CD4-positive, alpha-beta memory T cell (primary cell): Measurements from ENCODE around the gene MMD. TPM values are rescaled to one million over a fixed set of nuclear protein-coding genes. Genes with fewer than 3 reads are reported as not detected.

Source experiments
- CTCF ChIA-PET: fragments of 350-600 bp; sonication (Branson Sonifier 250); formaldehyde crosslinking; loops from one replicate; lab custom pipeline; 2021; ENCODE audit warnings: inconsistent platforms; ENCODE audit not compliant: partially characterized antibody; lab: Charles Lee
- POLR2A ChIA-PET: fragments of 350-600 bp; sonication (Branson Sonifier 250); formaldehyde crosslinking; loops from one replicate; lab custom pipeline; 2021; ENCODE audit not compliant: partially characterized antibody; lab: Charles Lee
- DNase-seq, 5 donors: peaks; one replicate each; pipeline versions ENCODE4 v3.0.0 to v3.0.0-alpha.2; 2020 to 2022; ENCODE audit warnings: mixed read lengths in 1 of 5
- H3K27ac ChIP-seq: one replicate; pipeline ENCODE4 v1.7.0; 2013; ENCODE audit warnings: low read depth, low read length
- H3K27me3 ChIP-seq: 2 replicates; pipeline ENCODE4 v1.7.0; 2013; ENCODE audit warnings: mild to moderate bottlenecking, low read length, moderate library complexity; ENCODE audit not compliant: insufficient read depth
- H3K36me3 ChIP-seq: 2 replicates; pipeline ENCODE4 v1.7.0; 2013; ENCODE audit warnings: mild to moderate bottlenecking, low read length, moderate library complexity; ENCODE audit not compliant: insufficient read depth
- H3K4me1 ChIP-seq: 2 replicates; pipeline ENCODE4 v1.7.0; 2013; ENCODE audit warnings: mild to moderate bottlenecking, low read length, moderate library complexity; ENCODE audit not compliant: insufficient read depth
- H3K4me3 ChIP-seq, 2 donors: one replicate each; pipeline ENCODE4 v1.7.0; 2013; ENCODE audit warnings: low read length in 2 of 2, mild to moderate bottlenecking in 1 of 2
- H3K9me3 ChIP-seq, 2 donors: one replicate each; pipeline ENCODE4 v1.7.0; 2013; ENCODE audit warnings: low read length in 2 of 2, control low read depth in 1 of 2; ENCODE audit not compliant: control insufficient read depth in 1 of 2
- H3K27ac Mint-ChIP-seq, 7 donors: one replicate each; pipeline ENCODE4 v1.8.0; 2020 to 2021; ENCODE audit warnings: mixed read lengths in 7 of 7, mild to moderate bottlenecking in 6 of 7, inconsistent platforms in 3 of 7, moderate library complexity in 3 of 7
- H3K27me3 Mint-ChIP-seq, 2 donors: one replicate each; pipeline ENCODE4 v1.8.0; 2020 to 2021; ENCODE audit warnings: mixed read lengths in 2 of 2
- H3K36me3 Mint-ChIP-seq, 2 donors: one replicate each; pipeline ENCODE4 v1.8.0; 2020 to 2021; ENCODE audit warnings: mixed read lengths in 2 of 2, inconsistent platforms in 1 of 2, mild to moderate bottlenecking in 1 of 2
- H3K4me1 Mint-ChIP-seq, 4 donors: one replicate each; pipeline ENCODE4 v1.8.0; 2020 to 2021; ENCODE audit warnings: mixed read lengths in 4 of 4, mild to moderate bottlenecking in 1 of 4
- H3K4me3 Mint-ChIP-seq, 8 donors: one replicate each; pipeline ENCODE4 v1.8.0; 2020 to 2021; ENCODE audit warnings: mixed read lengths in 8 of 8, mild to moderate bottlenecking in 7 of 8, moderate library complexity in 6 of 8, inconsistent platforms in 3 of 8
- H3K9me3 Mint-ChIP-seq, 8 donors: one replicate each; pipeline ENCODE4 v1.8.0; 2020 to 2021; ENCODE audit warnings: mixed read lengths in 8 of 8, mild to moderate bottlenecking in 5 of 8, inconsistent platforms in 3 of 8, moderate library complexity in 1 of 8
- intact Hi-C: fragments of 100-400 bp; cut with micrococcal nuclease; formaldehyde crosslinking; loops from one replicate; pipeline ENCODE4 v1.15.1; 2023
- polyA plus RNA-seq, 2 donors: library from polyadenylated mRNA; unstranded; fragments of 300-500 nt; fragmentation: Illumina TruSeq; gene quantifications; one replicate each; pipeline ENCODE4 v1.2.3, GENCODE V29; 2021
- total RNA-seq, 2 experiments: library from RNA; stranded (reverse); gene quantifications; one replicate each; pipeline ENCODE4 v1.2.3, GENCODE V29; 2021

The MMD gene
- total and polyA plus RNA-seq, 4 experiments from 2014 or later: 4.2 to 20.0 (median 9.2) TPM

DNA sequence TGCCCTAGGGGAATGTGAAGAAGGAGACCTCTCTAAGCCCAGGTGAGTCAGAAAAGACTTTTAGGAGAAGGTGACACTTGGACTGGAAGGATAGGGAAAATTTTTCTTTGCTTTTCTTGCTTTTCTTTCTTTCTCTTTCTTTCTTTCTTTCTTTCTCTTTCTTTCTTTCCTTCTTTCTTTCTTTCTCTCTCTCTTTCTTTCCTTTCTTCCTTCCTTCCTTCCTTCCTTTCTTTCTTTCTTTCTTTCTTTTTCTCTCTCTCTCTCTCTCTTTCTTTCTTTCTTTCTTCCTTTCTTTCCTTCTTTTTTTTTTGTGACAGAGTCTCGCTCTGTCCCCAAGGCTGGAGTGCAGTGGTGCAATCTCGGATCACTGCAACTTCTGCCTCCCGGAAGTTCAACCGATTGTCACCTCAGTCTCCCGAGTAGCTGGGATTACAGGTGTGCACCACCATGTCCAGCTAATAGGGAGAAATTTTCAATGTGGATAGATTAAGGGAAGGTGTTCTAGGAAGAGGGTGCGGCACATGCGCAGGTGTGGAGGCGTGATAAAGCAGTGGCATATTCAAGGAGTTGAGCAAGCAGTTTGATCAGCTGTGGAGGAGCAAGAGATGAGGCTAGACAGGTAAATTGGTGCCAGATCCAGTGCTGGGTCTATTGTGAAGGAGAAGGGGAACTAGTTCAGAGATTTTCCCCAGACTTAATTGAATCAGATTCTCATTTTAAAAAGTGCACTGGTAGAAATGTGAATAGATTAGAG is 40.4 kb downstream of the MMD start:
- CTCF ChIA-PET: interaction anchor here (1.0 kb wide), 1 partner anchor 26 kb away, joined by 4 read pairs; no protein-coding TSS in a partner anchor

DNA sequence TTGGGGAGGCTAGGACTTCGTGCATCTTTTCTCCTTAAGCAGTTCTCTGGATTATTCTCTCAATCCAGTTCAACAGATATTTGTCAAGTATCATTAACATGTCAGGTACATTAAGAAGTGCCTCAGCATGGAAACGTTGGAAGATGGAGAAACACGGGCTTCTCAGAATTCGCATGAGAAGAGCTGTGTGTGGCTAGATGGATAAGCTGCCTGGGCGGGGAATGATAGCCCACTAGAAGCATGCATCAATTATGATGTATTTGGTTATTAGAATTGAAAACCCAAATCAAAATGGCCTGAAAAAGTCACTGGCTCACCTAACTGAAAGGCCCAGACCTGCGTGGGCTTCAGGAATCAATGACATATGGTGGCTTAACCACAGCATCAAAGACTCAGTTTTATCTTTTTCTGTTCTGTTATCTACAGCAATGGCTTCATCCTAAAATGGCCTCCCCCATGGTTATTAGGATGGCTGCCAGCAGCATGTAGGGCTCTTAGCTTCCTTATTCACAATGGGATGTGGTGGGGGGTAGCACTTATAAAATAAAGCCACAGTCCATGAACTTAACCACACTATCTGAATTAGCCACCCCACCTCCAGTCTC is 43.9 kb downstream of the MMD start:
- Mint-ChIP-seq H3K4me3 (no peak overlapping the region), H3K27ac (no peak overlapping the region), H3K4me1 (no peaks in the 10 kb centered on the region), H3K27me3 (peaks cover 6% of the 10 kb centered on the region in 2 donors), H3K9me3 (peaks cover 0 to 5% (median 3%) of the 10 kb centered on the region in 8 donors), H3K36me3 (peaks cover 0 to 4% of the 10 kb centered on the region in 2 donors)
- Histone ChIP-seq H3K27me3 (no peaks in the 10 kb centered on the region), H3K27ac (no peak overlapping the region), H3K9me3 (no peaks in the 10 kb centered on the region), H3K36me3 (no peaks in the 10 kb centered on the region), H3K4me3 (no peak overlapping the region), H3K4me1 (no peaks in the 10 kb centered on the region)
- POLR2A ChIA-PET: no interaction called here
- intact Hi-C loops: no loop called here
- no peak for DNase-seq
- CTCF ChIA-PET: no interaction called here

More for the DNA sequence above, 40.4 kb downstream of the MMD start:
- no peak for DNase-seq
- Histone ChIP-seq H3K4me1 (no peaks in the 10 kb centered on the region), H3K27ac (no peak overlapping the region), H3K4me3 (no peak overlapping the region), H3K36me3 (no peaks in the 10 kb centered on the region), H3K27me3 (no peaks in the 10 kb centered on the region), H3K9me3 (no peaks in the 10 kb centered on the region)
- Mint-ChIP-seq H3K36me3 (no peaks in the 10 kb centered on the region), H3K27ac (no peak overlapping the region), H3K4me1 (no peaks in the 10 kb centered on the region), H3K27me3 (peaks cover 3 to 4% of the 10 kb centered on the region in 2 donors), H3K4me3 (no peak overlapping the region), H3K9me3 (no peaks in the 10 kb centered on the region)
- intact Hi-C loops: no loop called here
- POLR2A ChIA-PET: no interaction called here

DNA sequence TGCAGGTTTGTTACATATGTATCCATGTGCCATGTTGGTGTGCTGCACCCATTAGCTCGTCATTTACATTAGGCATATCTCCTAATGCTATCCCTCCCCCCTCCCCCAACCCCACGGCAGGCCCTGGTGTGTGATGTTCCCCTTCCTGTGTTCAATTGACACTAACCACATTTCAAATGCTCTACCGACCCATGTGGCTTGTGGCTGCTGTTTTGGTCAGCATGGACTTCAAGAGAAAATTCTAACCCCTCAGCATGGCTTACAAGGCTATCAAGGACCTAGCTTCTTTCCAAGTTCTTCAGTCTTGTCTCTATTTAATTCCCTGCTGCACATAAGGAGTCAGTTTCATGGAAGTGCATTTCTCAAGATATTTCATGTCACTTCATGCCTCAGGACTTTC is 52.9 kb downstream of the MMD start:
- Histone ChIP-seq H3K4me1 (no peaks in the 10 kb centered on the region), H3K36me3 (no peaks in the 10 kb centered on the region), H3K27ac (no peak overlapping the region), H3K9me3 (no peaks in the 10 kb centered on the region), H3K27me3 (no peaks in the 10 kb centered on the region), H3K4me3 (no peak overlapping the region)
- H3K4me3 Mint-ChIP-seq: no peak overlapping the region
- CTCF ChIA-PET: interaction anchor here (0.6 to 1.0 kb wide), 2 partner anchors 12 to 376 kb away, joined by 3 read pairs; no protein-coding TSS in a partner anchor
- intact Hi-C loops: no loop called here
- H3K4me1 Mint-ChIP-seq: peaks cover 0 to 2% (median 0%) of the 10 kb centered on the region in 4 donors
- no peak for DNase-seq
- H3K27me3 Mint-ChIP-seq: peaks cover 0 to 4% of the 10 kb centered on the region in 2 donors
- no peaks in the 10 kb centered on the region for H3K36me3 Mint-ChIP-seq
- H3K27ac Mint-ChIP-seq: no peak overlapping the region
- POLR2A ChIA-PET: no interaction called here
- H3K9me3 Mint-ChIP-seq: peaks cover 0 to 12% (median 6%) of the 10 kb centered on the region in 8 donors

DNA sequence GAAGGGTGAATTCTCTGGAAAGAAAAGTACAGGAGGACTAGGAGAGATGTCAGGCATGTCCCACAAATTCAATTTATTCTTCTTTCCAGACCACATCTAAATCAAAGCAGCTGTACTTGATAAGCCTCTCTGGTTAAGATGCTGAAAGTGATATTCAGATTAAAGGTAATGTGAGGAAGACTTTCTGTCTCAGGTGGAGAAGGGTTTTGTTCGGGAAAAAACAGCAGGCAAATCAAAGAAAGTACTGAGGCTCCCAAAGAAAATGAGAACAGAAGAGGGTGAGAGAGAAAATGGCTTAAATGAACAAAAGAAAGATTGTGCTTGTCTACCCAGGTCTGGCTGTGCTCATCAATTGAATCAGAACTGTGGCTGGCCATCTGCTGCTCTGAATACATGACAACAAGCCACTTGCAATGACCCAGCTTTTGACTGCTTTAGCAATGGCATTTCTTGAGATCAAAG is 55.6 kb downstream of the MMD start:
- H3K27me3 ChIP-seq: peaks cover 3% of the 10 kb centered on the region
- Mint-ChIP-seq H3K4me1 (peaks cover 0 to 2% (median 0%) of the 10 kb centered on the region in 4 donors), H3K27ac (no peak overlapping the region), H3K27me3 (peaks cover 2 to 5% of the 10 kb centered on the region in 2 donors), H3K36me3 (peaks cover 2 to 3% of the 10 kb centered on the region in 2 donors), H3K9me3 (peaks cover 0 to 15% (median 5%) of the 10 kb centered on the region in 8 donors), H3K4me3 (no peak overlapping the region)
- POLR2A ChIA-PET: no interaction called here
- intact Hi-C loops: no loop called here
- no peaks in the 10 kb centered on the region for H3K9me3 ChIP-seq
- DNase-seq: no peak
- H3K4me3 ChIP-seq: no peak overlapping the region
- H3K36me3 ChIP-seq: no peaks in the 10 kb centered on the region
- no peaks in the 10 kb centered on the region for H3K4me1 ChIP-seq
- CTCF ChIA-PET: interaction anchor here (3.7 kb wide), 1 partner anchor 10 kb away, joined by 28 read pairs; no protein-coding TSS in a partner anchor
- no peak overlapping the region for H3K27ac ChIP-seq

DNA sequence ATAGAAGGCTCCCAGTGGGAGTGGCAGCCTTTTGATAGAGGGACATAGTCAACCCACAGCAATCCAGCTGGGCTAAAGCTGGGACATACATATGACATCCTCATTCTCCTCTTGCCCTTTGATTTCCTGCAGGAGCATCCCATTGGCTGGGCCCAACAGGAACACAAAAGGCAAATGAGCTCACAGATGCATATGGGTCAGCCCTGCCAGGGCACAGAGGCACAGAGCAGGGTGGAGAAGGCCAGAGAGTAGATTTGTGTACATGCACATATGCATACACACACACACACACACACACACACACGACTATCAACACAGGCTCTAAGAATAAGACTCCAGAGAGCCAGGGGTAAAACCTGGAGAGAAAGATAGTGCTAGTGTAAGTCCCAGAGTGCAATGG is 58.6 kb downstream of the MMD start:
- H3K27ac ChIP-seq: no peak overlapping the region
- ChIA-PET POLR2A (no interaction called here), CTCF (interaction anchor here (0.9 to 4.3 kb wide), 4 partner anchors 11 to 370 kb away, joined by 3 to 20 read pairs (median 7); no protein-coding TSS in a partner anchor)
- H3K4me1 Mint-ChIP-seq: no peaks in the 10 kb centered on the region
- no peaks in the 10 kb centered on the region for H3K9me3 ChIP-seq
- no peak overlapping the region for H3K4me3 ChIP-seq
- no peak overlapping the region for H3K4me3 Mint-ChIP-seq
- no peaks in the 10 kb centered on the region for H3K36me3 ChIP-seq
- no peak overlapping the region for H3K27ac Mint-ChIP-seq
- peaks cover 2 to 20% (median 11%) of the 10 kb centered on the region in 8 donors for H3K9me3 Mint-ChIP-seq
- peaks cover 3% of the 10 kb centered on the region for H3K27me3 ChIP-seq
- H3K27me3 Mint-ChIP-seq: peaks cover 2 to 8% of the 10 kb centered on the region in 2 donors
- H3K4me1 ChIP-seq: no peaks in the 10 kb centered on the region
- intact Hi-C loops: no loop called here
- no peak for DNase-seq
- H3K36me3 Mint-ChIP-seq: peaks cover 3 to 9% of the 10 kb centered on the region in 2 donors

DNA sequence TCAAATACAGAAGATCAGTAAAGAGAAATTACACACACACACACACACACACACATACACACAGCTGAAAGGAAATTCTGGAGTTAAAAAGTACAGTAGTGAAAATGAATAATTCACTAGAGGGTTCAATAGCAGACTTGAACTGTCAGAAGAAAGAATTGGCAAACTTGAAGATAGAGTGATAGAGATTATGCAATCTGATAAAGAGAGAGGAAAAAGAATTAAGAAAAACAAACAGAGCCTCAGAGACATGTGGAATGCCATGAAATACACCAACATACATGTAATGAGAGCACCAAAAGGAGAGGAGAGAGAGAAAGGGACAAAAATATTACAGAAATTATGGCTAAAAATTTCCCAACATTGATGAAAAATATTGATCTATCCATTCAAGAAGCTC is 60.7 kb downstream of the MMD start:
- Histone ChIP-seq H3K27me3 (peaks cover 3% of the 10 kb centered on the region), H3K9me3 (no peaks in the 10 kb centered on the region), H3K4me3 (no peak overlapping the region), H3K36me3 (no peaks in the 10 kb centered on the region), H3K4me1 (no peaks in the 10 kb centered on the region), H3K27ac (no peak overlapping the region)
- DNase-seq: no peak
- ChIA-PET CTCF (interaction anchor here (2.6 to 4.3 kb wide), 2 partner anchors 13 to 368 kb away, joined by 11 to 20 read pairs; no protein-coding TSS in a partner anchor), POLR2A (no interaction called here)
- H3K4me3 Mint-ChIP-seq: no peak overlapping the region
- H3K36me3 Mint-ChIP-seq: peaks cover 3 to 9% of the 10 kb centered on the region in 2 donors
- no peak overlapping the region for H3K27ac Mint-ChIP-seq
- H3K4me1 Mint-ChIP-seq: peaks cover 0 to 4% (median 3%) of the 10 kb centered on the region in 4 donors
- peaks cover 2 to 20% (median 11%) of the 10 kb centered on the region in 8 donors for H3K9me3 Mint-ChIP-seq
- peaks cover 2 to 10% of the 10 kb centered on the region in 2 donors for H3K27me3 Mint-ChIP-seq
- intact Hi-C loops: no loop called here
